SKM-1 treated with dmso at 0.1 percent for 144 hours (cell line): ENCODE measurements around the gene PACS1.
A peak's percentile ranks its signal among the peaks of the same experiment; 100 is the strongest.
"Not testable (repeated sequence)": the region's sequence is repeated elsewhere in the genome, so short reads cannot be mapped to it uniquely, and the experiment has no call there.

Experiments
- DNase-seq: peaks from one replicate; lab custom pipeline; 2025; ENCODE audit not compliant: unreplicated experiment; lab: John Stamatoyannopoulos, UW

Gene PACS1

DNA sequence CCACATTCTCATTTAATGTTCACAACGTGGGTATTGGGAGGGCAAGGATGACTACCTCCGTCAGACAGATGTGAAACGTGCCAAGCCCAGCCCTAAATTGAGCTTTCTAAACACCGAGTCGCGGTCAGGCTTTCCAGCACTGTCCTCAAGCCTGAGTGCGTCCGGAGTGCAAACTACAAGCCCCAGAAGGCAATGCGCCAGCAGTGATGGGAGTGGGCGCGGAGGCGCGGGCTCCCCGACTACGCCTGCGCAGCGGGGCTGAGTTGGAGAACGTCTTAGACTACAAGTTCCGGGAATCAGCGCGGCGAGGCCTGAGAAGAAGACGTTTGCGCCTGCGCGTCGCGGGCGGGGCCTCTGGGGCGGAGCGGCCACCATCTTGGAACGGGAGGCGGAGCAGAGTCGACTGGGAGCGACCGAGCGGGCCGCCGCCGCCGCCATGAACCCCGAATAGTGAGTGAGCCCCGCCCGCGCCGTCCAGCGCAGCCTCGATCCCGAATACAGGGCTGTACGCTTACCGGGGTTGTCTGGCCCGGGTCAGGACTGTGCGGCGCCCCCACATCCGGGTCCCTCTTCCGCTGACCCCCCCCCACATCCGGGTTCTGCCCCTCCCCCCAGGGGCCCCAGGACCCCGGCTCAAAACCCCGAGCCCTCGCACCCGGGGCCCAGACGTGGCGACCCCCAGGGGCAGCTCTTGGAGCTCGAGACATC is 198.3 kb downstream of the PACS1 start, which contains the start of gene RAB1B:
Gene RAB1B (plus strand): TSS at position 396 of the 708 bp plus-strand sequence. CDS start 41 bp downstream, at position 437.
- DNase-seq, result peak; percentile 98

DNA sequence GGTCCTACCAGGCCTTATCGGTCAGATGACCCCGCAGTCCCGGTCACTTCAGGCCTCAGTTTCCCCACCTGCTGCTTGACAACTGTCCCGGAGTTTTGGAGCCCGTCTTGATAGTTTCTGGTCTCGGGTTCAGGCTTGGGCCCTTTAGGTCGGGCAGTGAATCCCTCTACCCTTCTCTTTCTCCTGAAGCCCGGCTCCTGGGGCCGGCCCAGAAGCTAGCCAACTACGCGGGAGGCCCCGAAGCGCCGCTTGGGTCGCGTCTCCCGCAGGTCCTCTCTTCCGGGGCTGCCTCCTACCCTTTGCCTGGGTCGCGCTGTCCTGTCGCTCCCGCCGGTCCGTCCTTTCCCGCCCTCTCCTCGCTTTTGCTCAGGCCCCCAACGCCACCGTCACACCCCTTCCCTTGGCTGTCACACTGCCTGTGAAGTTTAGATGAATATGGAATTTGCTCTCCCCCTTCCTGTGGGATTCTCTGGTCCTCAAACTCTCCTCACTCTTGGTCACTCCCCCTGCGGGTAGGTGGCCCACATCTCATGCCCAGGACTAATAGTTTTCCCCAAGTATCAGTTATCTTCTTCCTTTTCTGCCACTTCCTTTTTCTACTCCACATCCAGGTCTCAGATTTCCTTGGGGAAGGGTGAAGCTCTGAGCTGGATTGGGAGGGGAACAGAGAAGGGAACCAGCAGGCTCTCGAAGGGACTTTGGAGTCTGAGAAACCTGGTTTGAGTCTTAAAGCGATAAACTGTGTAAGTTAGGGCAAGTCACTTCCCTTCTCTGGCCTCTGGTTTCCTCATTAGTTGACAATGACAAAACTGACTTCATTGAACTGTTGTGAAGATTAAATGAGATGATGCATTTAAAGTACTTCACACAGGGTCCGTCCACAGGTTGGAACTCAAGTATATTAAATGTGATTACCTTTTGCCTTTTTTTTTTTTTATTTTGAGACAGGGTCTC is 199.2 kb downstream of the PACS1 start:
- DNase-seq, result peak; percentile 67

DNA sequence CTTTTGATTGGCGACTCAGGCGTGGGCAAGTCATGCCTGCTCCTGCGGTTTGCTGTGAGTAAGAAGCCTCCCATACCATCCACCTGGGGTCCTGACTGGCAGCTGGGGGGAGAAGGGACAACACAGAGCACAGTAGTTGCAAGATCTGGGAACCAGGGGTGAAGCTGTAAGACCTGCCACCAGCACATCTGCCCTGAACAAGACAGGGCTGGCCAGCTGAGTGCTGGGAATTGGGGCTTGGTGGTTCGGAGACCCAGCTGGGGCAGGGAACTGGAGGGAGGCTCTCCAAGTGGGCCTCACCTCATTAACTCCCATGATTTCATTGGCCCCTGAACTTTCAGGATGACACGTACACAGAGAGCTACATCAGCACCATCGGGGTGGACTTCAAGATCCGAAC is 201.7 kb downstream of the PACS1 start:
- DNase-seq, result no peak

DNA sequence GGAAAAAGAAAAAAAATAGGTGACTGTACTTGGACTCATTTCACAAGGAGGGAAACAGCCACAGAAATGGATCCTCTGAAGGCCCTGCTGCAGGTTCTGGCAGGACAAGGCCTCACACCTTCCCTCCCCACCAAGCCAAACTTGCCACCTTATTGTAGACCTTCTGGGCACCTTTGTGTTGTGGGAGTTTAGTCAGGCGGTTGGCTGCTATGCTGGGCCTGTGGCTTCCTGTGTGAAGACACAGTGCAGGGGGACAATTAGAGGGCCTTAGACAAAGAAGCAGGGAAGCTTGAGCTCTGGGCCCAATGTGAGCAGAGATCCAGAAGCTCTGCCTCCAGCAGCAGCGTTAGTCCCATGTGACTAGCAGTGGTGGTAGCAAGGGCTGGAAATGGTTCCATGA is 202.5 kb downstream of the PACS1 start:
- no peak for DNase-seq

GRCh38 chr11:66274219-66274618 is 204.1 kb downstream of the PACS1 start:
- no peak for DNase-seq

DNA sequence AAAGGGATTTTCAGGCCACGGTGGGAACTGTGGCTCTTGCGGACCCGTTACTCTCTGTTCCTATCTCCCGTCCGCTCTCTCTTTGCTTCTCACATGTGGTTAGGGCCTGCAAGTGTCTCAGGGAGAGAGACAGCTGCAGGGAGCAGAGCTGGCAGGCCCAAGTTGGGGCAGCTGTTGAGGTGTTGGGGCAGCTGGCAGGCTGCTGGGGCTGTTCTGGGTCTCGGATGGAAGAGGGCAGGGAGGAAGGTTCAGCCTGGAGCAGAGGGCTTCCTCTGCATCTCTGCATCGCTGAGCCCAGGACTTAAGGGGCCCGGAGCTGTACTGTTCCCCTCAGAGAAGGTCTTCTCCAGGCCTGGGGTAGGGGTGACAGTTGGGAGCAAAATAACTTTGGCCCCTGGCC is 205.3 kb downstream of the PACS1 start:
- DNase-seq, result no peak

DNA sequence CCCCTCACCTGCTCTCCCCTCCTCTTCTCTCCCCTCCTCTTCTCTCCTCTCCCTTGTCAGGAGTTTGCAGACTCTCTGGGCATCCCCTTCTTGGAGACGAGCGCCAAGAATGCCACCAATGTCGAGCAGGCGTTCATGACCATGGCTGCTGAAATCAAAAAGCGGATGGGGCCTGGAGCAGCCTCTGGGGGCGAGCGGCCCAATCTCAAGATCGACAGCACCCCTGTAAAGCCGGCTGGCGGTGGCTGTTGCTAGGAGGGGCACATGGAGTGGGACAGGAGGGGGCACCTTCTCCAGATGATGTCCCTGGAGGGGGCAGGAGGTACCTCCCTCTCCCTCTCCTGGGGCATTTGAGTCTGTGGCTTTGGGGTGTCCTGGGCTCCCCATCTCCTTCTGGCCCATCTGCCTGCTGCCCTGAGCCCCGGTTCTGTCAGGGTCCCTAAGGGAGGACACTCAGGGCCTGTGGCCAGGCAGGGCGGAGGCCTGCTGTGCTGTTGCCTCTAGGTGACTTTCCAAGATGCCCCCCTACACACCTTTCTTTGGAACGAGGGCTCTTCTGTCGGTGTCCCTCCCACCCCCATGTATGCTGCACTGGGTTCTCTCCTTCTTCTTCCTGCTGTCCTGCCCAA is 206.0 kb downstream of the PACS1 start:
- DNase-seq, result no peak

DNA sequence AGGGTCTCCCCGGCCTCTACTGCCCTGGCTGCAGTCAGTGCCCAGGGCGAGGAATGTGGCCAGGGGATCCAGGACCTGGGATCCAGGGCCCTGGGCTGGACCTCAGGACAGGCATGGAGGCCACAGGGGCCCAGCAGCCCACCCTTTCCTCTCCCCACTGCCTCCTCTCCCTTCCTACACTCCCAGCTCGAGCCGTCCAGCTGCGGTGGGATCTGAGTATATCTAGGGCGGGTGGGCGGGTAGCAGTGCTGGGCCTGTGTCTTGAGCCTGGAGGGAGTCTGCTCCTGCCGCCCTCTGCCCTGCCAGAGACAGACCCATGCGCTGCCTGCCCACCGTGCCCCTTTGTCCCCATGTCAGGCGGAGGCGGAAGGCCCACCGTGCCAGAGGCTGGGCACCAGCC is 206.5 kb downstream of the PACS1 start:
- not testable (repeated sequence) for DNase-seq

DNA sequence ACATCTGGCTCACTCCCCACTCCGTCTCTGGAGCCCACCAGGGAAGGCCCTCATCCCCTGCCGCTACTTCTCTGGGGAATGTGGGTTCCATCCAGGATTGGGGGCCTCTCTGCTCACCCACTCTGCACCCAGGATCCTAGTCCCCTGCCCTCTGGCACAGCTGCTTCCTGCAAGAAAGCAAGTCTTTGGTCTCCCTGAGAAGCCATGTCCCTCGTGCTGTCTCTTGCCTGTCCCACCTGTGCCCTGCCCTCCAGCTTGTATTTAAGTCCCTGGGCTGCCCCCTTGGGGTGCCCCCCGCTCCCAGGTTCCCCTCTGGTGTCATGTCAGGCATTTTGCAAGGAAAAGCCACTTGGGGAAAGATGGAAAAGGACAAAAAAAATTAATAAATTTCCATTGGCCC is 207.0 kb downstream of the PACS1 start:
- DNase-seq, result not testable (repeated sequence)

GRCh38 chr11:66277471-66278362 is 207.6 kb downstream of the PACS1 start, which contains the start of gene CNIH2:
Gene CNIH2, plus strand, starts transcription at chr11:66278175. Its CDS starts 282 bp downstream, at chr11:66278457.
- no peak for DNase-seq

GRCh38 chr11:66278363-66279091 is 208.5 kb downstream of the PACS1 start:
- no peak for DNase-seq

DNA sequence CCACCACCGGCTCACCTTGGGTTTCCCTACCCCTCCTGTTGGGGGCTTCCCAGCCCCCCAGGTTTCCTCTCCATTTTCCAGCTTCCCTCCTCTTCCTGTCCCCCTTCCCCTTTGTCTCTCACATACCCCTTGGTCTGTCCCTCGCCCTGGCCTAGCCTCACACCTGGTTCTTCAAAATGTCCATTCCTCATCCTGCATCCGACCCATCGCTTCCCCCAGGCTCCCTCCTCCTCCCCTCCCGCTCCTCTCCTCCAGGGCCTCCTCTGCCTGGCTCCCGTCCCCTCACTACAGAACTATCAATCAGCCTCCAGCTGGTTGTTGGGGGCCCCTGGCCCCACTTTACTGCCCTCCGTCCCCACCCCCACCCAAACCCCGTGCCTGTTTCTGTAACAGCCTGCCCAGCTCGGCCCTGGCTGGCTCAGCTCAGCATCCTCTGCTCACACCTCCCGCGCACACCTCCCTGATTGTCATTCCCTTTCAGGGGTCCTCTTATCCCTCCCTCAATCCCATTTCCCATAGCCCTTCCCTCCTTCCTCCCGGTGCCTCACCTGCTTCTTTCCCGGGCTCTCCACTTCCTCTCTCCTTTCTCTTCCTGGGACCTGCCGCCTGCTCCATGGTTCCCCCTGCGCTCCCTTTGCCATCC is 209.1 kb downstream of the PACS1 start:
- no peak for DNase-seq

GRCh38 chr11:66280428-66280827 is 210.4 kb downstream of the PACS1 start:
- DNase-seq, result no peak

GRCh38 chr11:66281001-66281400 is 210.9 kb downstream of the PACS1 start:
- DNase-seq, result no peak

GRCh38 chr11:66281776-66282467 is 211.8 kb downstream of the PACS1 start:
- no peak for DNase-seq

GRCh38 chr11:66282468-66283455 is 212.7 kb downstream of the PACS1 start:
- peak; percentile 93 for DNase-seq

DNA sequence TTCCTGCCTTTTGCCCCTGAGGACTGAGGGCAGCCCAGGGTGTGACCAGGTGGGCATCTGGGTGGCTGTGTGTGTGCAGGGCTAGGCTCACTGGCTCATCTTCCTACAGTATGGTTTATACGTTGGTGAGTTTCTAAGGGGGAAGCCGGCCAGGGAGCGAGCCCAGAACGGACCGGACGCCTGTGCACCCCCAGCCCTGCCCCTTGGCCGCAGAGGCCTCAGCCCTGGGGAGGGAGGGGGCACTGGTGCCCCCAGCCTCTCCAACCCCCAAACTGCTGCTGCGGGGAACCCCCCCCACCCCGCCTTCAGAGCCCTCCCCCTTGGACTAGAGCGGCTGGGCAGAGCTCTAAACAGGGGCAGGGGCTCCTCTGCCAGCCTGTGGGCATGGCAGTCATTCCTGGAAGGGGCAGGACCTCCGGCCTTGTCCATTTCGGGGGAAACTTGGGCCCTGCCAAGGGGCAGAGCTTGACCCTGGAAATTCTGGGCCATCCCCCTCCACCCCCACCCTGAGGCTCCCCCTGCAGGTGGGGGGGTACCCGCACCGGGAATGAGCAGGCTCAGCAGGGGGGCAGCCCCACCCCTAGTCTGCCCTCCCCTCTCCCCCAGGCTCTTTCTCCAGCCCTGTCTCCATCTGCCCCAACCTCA is 213.5 kb downstream of the PACS1 start:
- DNase-seq, result no peak
